Activated B cell treated with CpG ODN at 0.5 μM for 24 hours (primary cell): ENCODE results near the gene HBA1. TPM values are rescaled to one million over a fixed set of nuclear protein-coding genes. Genes with fewer than 3 reads are reported as not detected.
"Not testable (repeated sequence)": the region's sequence is repeated elsewhere in the genome, so short reads cannot be mapped to it uniquely, and the experiment has no call there.

ENCODE experiments used
- ATAC-seq: fragments of 200-7000 bp; cut with Tn5 transposase; one replicate; pipeline ENCODE4 v1.10.0; 2021; ENCODE audit warnings: low read depth, mild to moderate bottlenecking, moderate library complexity
- CTCF ChIA-PET: fragments of 350-600 bp; sonication (Branson Sonifier 250); formaldehyde crosslinking; loops from one replicate; lab custom pipeline; 2021; ENCODE audit warnings: antibody characterized with exemption; lab: Charles Lee
- POLR2A ChIA-PET: fragments of 350-600 bp; sonication (Branson Sonifier 250); formaldehyde crosslinking; loops from one replicate; lab custom pipeline; 2021; ENCODE audit warnings: antibody characterized with exemption; lab: Charles Lee
- DNase-seq: peaks from one replicate; pipeline ENCODE4 v3.0.0; 2022
- H3K27ac Mint-ChIP-seq: one replicate; pipeline ENCODE4 v1.8.0; 2020; ENCODE audit warnings: mixed read lengths
- H3K27me3 Mint-ChIP-seq: one replicate; pipeline ENCODE4 v1.8.0; 2021; ENCODE audit warnings: mixed read lengths
- H3K36me3 Mint-ChIP-seq: one replicate; pipeline ENCODE4 v1.8.0; 2021; ENCODE audit warnings: low read depth, mixed read lengths
- H3K4me1 Mint-ChIP-seq: one replicate; pipeline ENCODE4 v1.8.0; 2021; ENCODE audit warnings: mixed read lengths
- H3K4me3 Mint-ChIP-seq: one replicate; pipeline ENCODE4 v1.8.0; 2020; ENCODE audit warnings: mild to moderate bottlenecking, mixed read lengths
- H3K9me3 Mint-ChIP-seq: one replicate; pipeline ENCODE4 v1.8.0; 2020; ENCODE audit warnings: mixed read lengths
- intact Hi-C: fragments of 100-400 bp; cut with micrococcal nuclease; formaldehyde crosslinking; loops from one replicate; pipeline ENCODE4 v1.15.1; 2024
- total RNA-seq: library from RNA; stranded (reverse); gene quantifications from 2 replicates; pipeline ENCODE4 v1.2.3, GENCODE V29; 2022
- TF ChIP-seq, protein P1 (sequence below): fragments of 200-600 bp; IDR thresholded peaks from one replicate; pipeline ENCODE4 v1.8.0; 2022; ENCODE audit warnings: antibody characterized with exemption, mild to moderate bottlenecking

The HBA1 gene
- total RNA-seq, 1 donor from 2014 or later = 109 TPM

DNA sequence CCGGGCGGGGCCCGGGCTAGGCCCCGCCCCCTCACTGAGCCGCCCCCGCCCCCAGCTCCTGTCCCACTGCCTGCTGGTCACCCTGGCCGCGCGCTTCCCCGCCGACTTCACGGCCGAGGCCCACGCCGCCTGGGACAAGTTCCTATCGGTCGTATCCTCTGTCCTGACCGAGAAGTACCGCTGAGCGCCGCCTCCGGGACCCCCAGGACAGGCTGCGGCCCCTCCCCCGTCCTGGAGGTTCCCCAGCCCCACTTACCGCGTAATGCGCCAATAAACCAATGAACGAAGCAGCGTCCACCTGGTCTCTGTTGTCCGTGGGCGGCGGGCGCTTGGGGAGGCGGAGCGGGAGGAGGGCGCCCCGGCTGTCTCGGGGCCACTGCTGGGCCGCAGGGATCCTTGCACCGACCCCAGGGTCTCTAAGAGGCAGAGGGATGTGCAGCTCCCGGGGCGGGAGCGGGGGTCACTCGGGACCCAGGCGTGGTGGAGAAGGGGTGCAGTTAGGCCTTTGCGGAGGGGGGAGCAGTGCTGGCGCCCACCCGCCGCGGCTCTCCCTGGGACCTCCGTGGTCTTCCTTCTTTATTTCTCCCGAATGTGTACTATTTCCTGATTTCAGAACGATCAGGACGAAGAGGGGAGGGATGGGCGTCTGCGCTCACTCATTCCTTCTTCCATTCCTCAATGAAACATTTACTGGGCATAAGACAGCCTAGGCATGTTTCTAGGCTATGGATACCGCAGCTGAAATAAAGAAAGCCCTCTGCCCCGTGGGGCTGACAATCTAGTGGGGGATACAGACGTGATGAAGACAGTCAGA lies 22.1 kb upstream of the HBA1 start:
- ATAC-seq (peak; percentile 57), DNase-seq (peak; percentile 31)
- POLR2A ChIA-PET = no interaction called here
- TF ChIP-seq, protein P1, sequence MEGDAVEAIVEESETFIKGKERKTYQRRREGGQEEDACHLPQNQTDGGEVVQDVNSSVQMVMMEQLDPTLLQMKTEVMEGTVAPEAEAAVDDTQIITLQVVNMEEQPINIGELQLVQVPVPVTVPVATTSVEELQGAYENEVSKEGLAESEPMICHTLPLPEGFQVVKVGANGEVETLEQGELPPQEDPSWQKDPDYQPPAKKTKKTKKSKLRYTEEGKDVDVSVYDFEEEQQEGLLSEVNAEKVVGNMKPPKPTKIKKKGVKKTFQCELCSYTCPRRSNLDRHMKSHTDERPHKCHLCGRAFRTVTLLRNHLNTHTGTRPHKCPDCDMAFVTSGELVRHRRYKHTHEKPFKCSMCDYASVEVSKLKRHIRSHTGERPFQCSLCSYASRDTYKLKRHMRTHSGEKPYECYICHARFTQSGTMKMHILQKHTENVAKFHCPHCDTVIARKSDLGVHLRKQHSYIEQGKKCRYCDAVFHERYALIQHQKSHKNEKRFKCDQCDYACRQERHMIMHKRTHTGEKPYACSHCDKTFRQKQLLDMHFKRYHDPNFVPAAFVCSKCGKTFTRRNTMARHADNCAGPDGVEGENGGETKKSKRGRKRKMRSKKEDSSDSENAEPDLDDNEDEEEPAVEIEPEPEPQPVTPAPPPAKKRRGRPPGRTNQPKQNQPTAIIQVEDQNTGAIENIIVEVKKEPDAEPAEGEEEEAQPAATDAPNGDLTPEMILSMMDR = no peak
- Mint-ChIP-seq H3K36me3 (no peaks in the 10 kb centered on the region), H3K9me3 (no peaks in the 10 kb centered on the region), H3K4me1 (peaks cover 9% of the 10 kb centered on the region), H3K27me3 (peaks cover 35% of the 10 kb centered on the region), H3K4me3 (peak overlapping the region; percentile 78), H3K27ac (no peak overlapping the region)
- CTCF ChIA-PET = no interaction called here
- intact Hi-C loops = no loop called here

DNA sequence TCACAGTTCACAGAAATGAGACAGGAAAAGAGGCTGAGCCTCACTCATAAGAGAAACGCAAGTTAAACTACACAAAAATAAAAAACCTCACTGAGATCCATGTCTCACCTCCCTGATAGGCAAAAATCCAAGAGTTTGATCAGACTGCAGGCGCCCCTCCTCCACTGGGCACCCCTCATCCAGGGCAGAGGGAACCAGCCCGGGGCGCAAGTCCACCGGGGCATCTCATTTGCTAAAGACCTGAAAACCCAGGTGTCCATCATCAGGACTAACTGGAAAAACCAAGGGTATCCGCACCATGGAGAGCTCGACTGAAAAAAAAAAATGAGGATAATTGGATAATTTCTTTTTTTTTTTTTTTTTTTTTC lies 21.5 kb upstream of the HBA1 start:
- intact Hi-C loops = no loop called here
- CTCF ChIA-PET = no interaction called here

DNA sequence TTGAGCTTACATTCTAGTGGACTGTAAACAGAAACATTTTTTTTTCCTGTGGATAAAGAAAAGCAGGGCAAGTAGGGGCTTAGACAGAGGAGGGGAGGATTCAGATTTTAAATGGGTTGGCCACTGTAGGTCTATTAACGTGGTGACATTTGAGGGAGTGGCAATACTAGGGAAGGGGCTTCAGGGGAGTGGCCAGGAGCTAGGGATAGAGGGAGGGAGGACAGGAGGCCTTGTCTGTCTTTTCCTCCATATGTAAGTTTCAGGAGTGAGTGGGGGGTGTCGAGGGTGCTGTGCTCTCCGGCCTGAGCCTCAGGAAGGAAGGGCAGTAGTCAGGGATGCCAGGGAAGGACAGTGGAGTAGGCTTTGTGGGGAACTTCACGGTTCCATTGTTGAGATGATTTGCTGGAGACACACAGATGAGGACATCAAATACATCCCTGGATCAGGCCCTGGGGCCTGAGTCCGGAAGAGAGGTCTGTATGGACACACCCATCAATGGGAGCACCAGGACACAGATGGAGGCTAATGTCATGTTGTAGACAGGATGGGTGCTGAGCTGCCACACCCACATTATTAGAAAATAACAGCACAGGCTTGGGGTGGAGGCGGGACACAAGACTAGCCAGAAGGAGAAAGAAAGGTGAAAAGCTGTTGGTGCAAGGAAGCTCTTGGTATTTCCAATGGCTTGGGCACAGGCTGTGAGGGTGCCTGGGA lies 17.2 kb upstream of the HBA1 start:
- TF ChIP-seq, protein P1 = no peak
- intact Hi-C loops = no loop called here
- no peak overlapping the region for H3K27ac Mint-ChIP-seq
- H3K4me1 Mint-ChIP-seq = peaks cover 8% of the 10 kb centered on the region
- CTCF ChIA-PET = no interaction called here
- POLR2A ChIA-PET = interaction anchor here (0.6 kb wide), 1 partner anchor 17 kb away, joined by 3 read pairs; no protein-coding TSS in a partner anchor
- H3K27me3 Mint-ChIP-seq = peaks cover 35% of the 10 kb centered on the region
- H3K9me3 Mint-ChIP-seq = no peaks in the 10 kb centered on the region
- no peaks in the 10 kb centered on the region for H3K36me3 Mint-ChIP-seq
- no peak overlapping the region for H3K4me3 Mint-ChIP-seq
- DNase-seq = no peak
- ATAC-seq = no peak

More for the DNA sequence above, 21.5 kb upstream of the HBA1 start:
- DNase-seq = no peak
- Mint-ChIP-seq H3K36me3 (no peaks in the 10 kb centered on the region), H3K27me3 (peaks cover 31% of the 10 kb centered on the region), H3K4me1 (peaks cover 9% of the 10 kb centered on the region), H3K4me3 (peak overlapping the region; percentile 78), H3K9me3 (no peaks in the 10 kb centered on the region), H3K27ac (no peak overlapping the region)
- ATAC-seq = no peak
- TF ChIP-seq, protein P1 = no peak
- POLR2A ChIA-PET = no interaction called here

GRCh38 chr16:160242-160641 lies 16.2 kb upstream of the HBA1 start:
- DNase-seq, H3K4me3 Mint-ChIP-seq, H3K9me3 Mint-ChIP-seq, POLR2A ChIA-PET, intact Hi-C loops, H3K4me1 Mint-ChIP-seq, H3K36me3 Mint-ChIP-seq, CTCF ChIA-PET, H3K27ac Mint-ChIP-seq, ATAC-seq: not testable (repeated sequence)
- H3K27me3 Mint-ChIP-seq = peaks cover 29% of the 10 kb centered on the region

DNA sequence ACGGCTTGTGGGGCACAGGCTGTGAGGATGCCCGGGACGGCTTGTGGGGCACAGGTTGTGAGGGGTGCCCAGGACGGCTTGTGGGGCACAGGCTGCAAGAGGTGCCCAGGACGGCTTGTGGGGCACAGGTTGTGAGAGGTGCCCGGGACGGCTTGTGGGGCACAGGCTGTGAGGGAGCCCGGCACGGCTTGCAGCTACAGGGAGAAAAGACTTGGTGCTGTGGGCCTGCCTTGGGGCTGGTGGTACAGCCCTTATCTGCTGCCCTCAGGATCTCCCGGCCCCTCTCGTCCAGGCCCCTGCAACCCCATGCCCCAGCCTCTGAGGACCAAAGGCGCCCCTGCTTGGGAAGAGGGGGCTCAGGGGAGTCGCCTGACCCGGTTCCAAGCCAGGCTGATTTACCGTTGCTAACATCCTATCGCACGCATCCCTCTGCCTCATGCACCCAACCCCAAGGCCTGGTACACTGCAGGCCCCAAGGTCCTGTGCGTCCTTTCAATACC lies 15.7 kb upstream of the HBA1 start:
- peaks cover 27% of the 10 kb centered on the region for H3K27me3 Mint-ChIP-seq
- DNase-seq (no peak), ATAC-seq (no peak)
- H3K27ac Mint-ChIP-seq = no peak overlapping the region
- H3K9me3 Mint-ChIP-seq = no peaks in the 10 kb centered on the region
- CTCF ChIA-PET = interaction anchor here (1.0 kb wide), 1 partner anchor 43 kb away, joined by 3 read pairs; no protein-coding TSS in a partner anchor
- no peaks in the 10 kb centered on the region for H3K36me3 Mint-ChIP-seq
- peaks cover 8% of the 10 kb centered on the region for H3K4me1 Mint-ChIP-seq
- intact Hi-C loops = no loop called here
- TF ChIP-seq, protein P1 = no peak
- POLR2A ChIA-PET = no interaction called here
- H3K4me3 Mint-ChIP-seq = no peak overlapping the region
